Heart right ventricle (tissue), 16 donors: ENCODE data around the gene TNFRSF21. TPM values are rescaled to one million over a fixed set of nuclear protein-coding genes. Genes with fewer than 3 reads are reported as not detected.

Experiments used
- ATAC-seq, 8 donors: fragments of 200-7000 bp; cut with Tn5 transposase; one replicate each; pipeline ENCODE4 v1.9.1; 2020; ENCODE audit warnings: mild to moderate bottlenecking in 8 of 8, moderate library complexity in 8 of 8, moderate number of reproducible peaks in 1 of 8
- DNase-seq, 2 donors: peaks; one replicate each; pipeline ENCODE4 v3.0.0-alpha.2; 2020
- H3K27ac ChIP-seq, 10 donors: fragments of 200-600 bp; sonication (generic) in 2 of 10; one replicate each; pipeline versions ENCODE4 v1.5.0 to v1.8.0; 2020 to 2022; ENCODE audit warnings: mild to moderate bottlenecking in 3 of 10
- H3K27me3 ChIP-seq, 7 donors: fragments of 200-600 bp; one replicate each; pipeline ENCODE4 v1.8.0; 2021 to 2022; ENCODE audit warnings: mild to moderate bottlenecking in 2 of 7
- H3K36me3 ChIP-seq, 9 donors: fragments of 200-600 bp; sonication (generic) in 1 of 9; one replicate each; pipeline versions ENCODE4 v1.5.0 to v1.8.0; 2020 to 2022; ENCODE audit warnings: mild to moderate bottlenecking in 2 of 9
- H3K4me1 ChIP-seq, 9 donors: fragments of 200-600 bp; sonication (generic) in 1 of 9; one replicate each; pipeline versions ENCODE4 v1.5.0 to v1.8.0; 2020 to 2022; ENCODE audit warnings: mild to moderate bottlenecking in 4 of 9
- H3K4me3 ChIP-seq, 10 donors: fragments of 200-600 bp; sonication (generic) in 2 of 10; one replicate each; pipeline versions ENCODE4 v1.5.0 to v1.8.0; 2020 to 2022; ENCODE audit warnings: mild to moderate bottlenecking in 7 of 10, moderate library complexity in 2 of 10
- H3K9me3 ChIP-seq, 11 donors: fragments of 200-600 bp in 10 of 11; sonication (generic) in 2 of 11; one replicate each; pipeline versions ENCODE4 v1.5.0 to v1.8.0; 2013 to 2022; ENCODE audit warnings: mild to moderate bottlenecking in 2 of 11, control low read depth in 1 of 11, moderate library complexity in 1 of 11
- WGBS, 2 donors: extraction: QIAGEN DNeasy Blood & Tissue Kit; methylation state at CpG; one replicate each; pipeline ENCODE4 v1.1.7; 2013; ENCODE audit warnings: inconsistent platforms in 1 of 2; 5-methylcytosine and 5-hydroxymethylcytosine counted together
- intact Hi-C, 10 donors: fragments of 100-400 bp; cut with DNase I; formaldehyde crosslinking; loops; one replicate each; pipeline versions ENCODE4 v1.11.1 to v1.14.2; 2022
- polyA plus RNA-seq, 2 donors: library from polyadenylated mRNA; stranded (reverse); fragments of 200-250 nt; gene quantifications; one replicate each; pipeline ENCODE4 v1.2.3, GENCODE V29; 2013
- total RNA-seq, 10 donors: library from RNA; stranded (reverse); fragmentation: NEBNext Ultra II Directional in 3 of 10; extraction: Animal tissue kit (Norgen Biotek cat#: 25700) in 3 of 10; gene quantifications; one replicate each; pipeline versions ENCODE4 v1.2.1 to v1.2.4, GENCODE V29; 2021 to 2023
- TF ChIP-seq, protein P1 (sequence below), 9 donors: fragments of 200-600 bp; sonication (generic) in 2 of 9; IDR thresholded peaks; one replicate each; pipeline versions ENCODE4 v1.5.0 to v1.8.0; 2021 to 2022; ENCODE audit warnings: antibody characterized with exemption in 9 of 9, mild to moderate bottlenecking in 5 of 9, moderate library complexity in 1 of 9
- donor health status: Arrhythmogenic right ventricular cardiomyopathy.
- donor health status: ischemic (EF 13 %, LVEDD 7.1; RV severe dilation, severe dysfunction).
- donor health status: healthy with polysubstance abuse.
- donor health status: DM: no; HTN: yes; CAD: no.
- donor health status: DM: no; HTN: no; CAD: no.
- donor health status: ischemic (EF 25% LVEDD 6.9; RV normal size, moderate dysfunction).
- donor health status: ischemic (EF 25% LVEDD 5.7; RV mildly dilated, moderate dysfunction).
- donor health status: healthy.
- donor health status: DM: yes; HTN: yes; CAD: no.
- donor health status: Ischemic cardiomyopathy.
- donor health status: ischemic (EF 35%, LVEDD 5.7; RV mildly dilated, moderate dysfunction).
- donor health status: nonischemic (EF 11% LVEDD 7.7; RV severe dilation, severe dysfunction).
- donor health status: DM: yes; HTN: yes; CAD: no.
- donor health status: PGD.
- donor health status: ischemic (EF 29% LVEDD 5.4; RV normal size, mild dysfunction).
- donor health status: nonischemic (EF 23%, LVEDD 6.1; RV moderate dilation, normal function).

Gene TNFRSF21
- total and polyA plus RNA-seq, 12 donors = 3.8 to 12.8 (median 6.0) TPM

DNA sequence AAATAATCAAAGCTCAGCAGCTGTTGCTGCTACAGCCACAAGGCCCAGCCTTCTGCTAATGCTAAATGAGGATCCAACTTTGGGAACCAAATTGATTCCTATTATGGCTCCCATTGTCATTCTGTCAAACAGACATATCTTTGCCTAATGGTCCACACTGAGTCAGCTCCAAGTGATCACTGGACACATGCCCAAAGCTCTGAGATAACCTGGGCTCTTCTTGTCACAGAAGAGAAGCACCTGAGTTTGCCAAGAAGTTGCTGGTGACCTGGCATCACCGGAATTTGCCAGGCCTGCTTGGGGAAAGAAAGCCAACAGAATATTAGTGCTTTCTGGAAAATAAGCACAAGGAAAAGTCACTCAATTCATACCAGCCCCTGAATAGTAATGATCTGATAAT lies 5.8 kb downstream of the TNFRSF21 start:
- WGBS, 2 donors = 94 to 100% methylated on average over 1 of the region's 1 CpG
- H3K4me1 ChIP-seq = peaks cover 0 to 20% (median 10%) of the 10 kb centered on the region in 9 donors
- no peak overlapping the region for H3K27ac ChIP-seq
- TF ChIP-seq, protein P1, sequence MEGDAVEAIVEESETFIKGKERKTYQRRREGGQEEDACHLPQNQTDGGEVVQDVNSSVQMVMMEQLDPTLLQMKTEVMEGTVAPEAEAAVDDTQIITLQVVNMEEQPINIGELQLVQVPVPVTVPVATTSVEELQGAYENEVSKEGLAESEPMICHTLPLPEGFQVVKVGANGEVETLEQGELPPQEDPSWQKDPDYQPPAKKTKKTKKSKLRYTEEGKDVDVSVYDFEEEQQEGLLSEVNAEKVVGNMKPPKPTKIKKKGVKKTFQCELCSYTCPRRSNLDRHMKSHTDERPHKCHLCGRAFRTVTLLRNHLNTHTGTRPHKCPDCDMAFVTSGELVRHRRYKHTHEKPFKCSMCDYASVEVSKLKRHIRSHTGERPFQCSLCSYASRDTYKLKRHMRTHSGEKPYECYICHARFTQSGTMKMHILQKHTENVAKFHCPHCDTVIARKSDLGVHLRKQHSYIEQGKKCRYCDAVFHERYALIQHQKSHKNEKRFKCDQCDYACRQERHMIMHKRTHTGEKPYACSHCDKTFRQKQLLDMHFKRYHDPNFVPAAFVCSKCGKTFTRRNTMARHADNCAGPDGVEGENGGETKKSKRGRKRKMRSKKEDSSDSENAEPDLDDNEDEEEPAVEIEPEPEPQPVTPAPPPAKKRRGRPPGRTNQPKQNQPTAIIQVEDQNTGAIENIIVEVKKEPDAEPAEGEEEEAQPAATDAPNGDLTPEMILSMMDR (IDR thresholded peaks at IDR 0.05) = no peak
- H3K27me3 ChIP-seq = peaks cover 0 to 33% (median 25%) of the 10 kb centered on the region in 7 donors
- ATAC-seq = no peak
- H3K36me3 ChIP-seq = no peaks in the 10 kb centered on the region
- H3K4me3 ChIP-seq = no peak overlapping the region
- no peaks in the 10 kb centered on the region for H3K9me3 ChIP-seq
- intact Hi-C loops = loop anchor here in 4 of 10 donors (10.0 kb wide), 3 partner anchors 49 to 459 kb away; no protein-coding TSS in a partner anchor
- no peak for DNase-seq

DNA sequence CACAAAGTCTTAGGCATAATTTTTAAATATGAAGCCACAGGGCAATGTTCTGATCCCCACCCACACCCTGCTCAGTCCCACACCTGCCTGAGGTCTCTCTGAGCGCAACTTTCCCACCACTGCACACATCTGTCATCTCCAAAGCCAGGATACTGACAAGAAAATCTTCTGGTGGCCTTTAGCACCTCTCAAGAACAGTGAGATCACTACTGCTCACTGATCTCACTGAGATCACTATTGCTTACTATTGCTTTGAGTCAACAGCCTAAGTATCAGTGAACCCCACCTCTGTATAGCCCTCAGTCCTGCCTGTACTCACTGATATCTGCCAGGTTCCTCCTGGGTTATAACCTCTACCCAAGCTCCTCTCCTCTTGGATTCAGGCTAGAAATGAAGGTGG lies 6.4 kb downstream of the TNFRSF21 start:
- TF ChIP-seq, protein P1 (IDR thresholded peaks at IDR 0.05) = no peak
- Histone ChIP-seq H3K27me3 (peaks cover 0 to 31% (median 20%) of the 10 kb centered on the region in 7 donors), H3K9me3 (no peaks in the 10 kb centered on the region), H3K4me3 (no peak overlapping the region), H3K27ac (no peak overlapping the region), H3K4me1 (peaks cover 0 to 15% (median 5%) of the 10 kb centered on the region in 9 donors), H3K36me3 (no peaks in the 10 kb centered on the region)
- intact Hi-C loops = loop anchor here in 4 of 10 donors (10.0 kb wide), 3 partner anchors 49 to 459 kb away; no protein-coding TSS in a partner anchor
- ATAC-seq (peak in 1 of 8 donors; percentile 26), DNase-seq (no peak)
- WGBS, 2 donors = 95 to 100% methylated on average over 1 of the region's 1 CpG

DNA sequence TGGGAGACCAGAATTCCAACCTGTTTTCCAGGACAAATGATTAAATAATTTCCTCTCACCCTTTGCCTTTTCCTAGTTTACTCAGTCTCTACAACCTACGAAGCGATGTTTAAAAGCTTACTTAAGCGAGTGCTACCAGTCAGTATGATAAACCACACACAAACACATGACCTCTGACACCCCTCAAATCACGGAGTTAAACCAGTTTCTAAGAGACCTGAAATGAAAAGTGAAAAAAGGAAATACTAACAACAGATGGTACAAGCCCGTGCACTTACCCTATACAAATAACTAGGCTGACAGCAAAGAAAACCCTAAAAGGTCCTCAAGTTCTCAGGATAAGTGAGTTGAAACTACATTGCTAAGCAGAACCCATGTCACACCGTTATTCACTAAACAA lies 7.7 kb downstream of the TNFRSF21 start:
- peaks cover 0 to 13% (median 0%) of the 10 kb centered on the region in 9 donors for H3K4me1 ChIP-seq
- DNase-seq (no peak), ATAC-seq (no peak)
- H3K4me3 ChIP-seq = no peak overlapping the region
- no peak overlapping the region for H3K27ac ChIP-seq
- H3K27me3 ChIP-seq = peaks cover 0 to 18% (median 7%) of the 10 kb centered on the region in 7 donors
- intact Hi-C loops = loop anchor here in 4 of 10 donors (10.0 kb wide), 3 partner anchors 47 to 457 kb away; no protein-coding TSS in a partner anchor
- TF ChIP-seq, protein P1 (IDR thresholded peaks at IDR 0.05) = no peak
- 83 to 88% methylated on average over 6 of the region's 6 CpGs for WGBS, 2 donors
- no peaks in the 10 kb centered on the region for H3K9me3 ChIP-seq
- H3K36me3 ChIP-seq = no peaks in the 10 kb centered on the region

DNA sequence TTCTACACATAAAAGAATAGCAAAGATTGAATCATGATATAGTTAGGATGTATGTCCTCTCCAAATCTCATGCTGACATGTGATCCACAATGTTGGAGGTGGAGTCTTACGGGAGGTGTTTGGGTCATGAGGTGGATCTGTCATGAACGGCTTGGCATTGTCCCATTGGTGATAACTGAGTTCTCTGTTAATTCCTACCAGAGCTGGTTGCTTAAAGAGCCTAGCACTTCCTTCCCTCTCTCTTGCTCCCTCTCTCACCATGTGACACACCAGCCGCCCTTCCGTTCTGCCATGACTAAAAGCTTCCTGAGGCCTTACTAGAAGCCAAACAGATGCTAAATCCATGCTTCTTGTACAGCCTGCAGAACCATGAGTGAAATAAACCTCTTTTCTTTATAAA lies 8.3 kb downstream of the TNFRSF21 start:
- intact Hi-C loops = loop anchor here in 4 of 10 donors (10.0 kb wide), 3 partner anchors 47 to 457 kb away; no protein-coding TSS in a partner anchor
- 92 to 97% methylated on average over 4 of the region's 4 CpGs for WGBS, 2 donors
- ATAC-seq = no peak

More for the DNA sequence above, 8.3 kb downstream of the TNFRSF21 start:
- no peak for DNase-seq
- no peaks in the 10 kb centered on the region for H3K9me3 ChIP-seq
- no peak overlapping the region for H3K4me3 ChIP-seq
- TF ChIP-seq, protein P1 (IDR thresholded peaks at IDR 0.05) = no peak
- H3K27ac ChIP-seq = no peak overlapping the region
- H3K27me3 ChIP-seq = peaks cover 0 to 13% (median 3%) of the 10 kb centered on the region in 7 donors
- H3K36me3 ChIP-seq = no peaks in the 10 kb centered on the region
- H3K4me1 ChIP-seq = peaks cover 0 to 13% (median 0%) of the 10 kb centered on the region in 9 donors
